Measurements from ENCODE around the gene FBXL13. TPM values are rescaled to one million over a fixed set of nuclear protein-coding genes. Genes with fewer than 3 reads are reported as not detected.

The FBXL13 gene
- polyA plus RNA-seq, 1 of the 3 experiments (the other 2 are of a cell fraction), result 1.1 TPM

DNA sequence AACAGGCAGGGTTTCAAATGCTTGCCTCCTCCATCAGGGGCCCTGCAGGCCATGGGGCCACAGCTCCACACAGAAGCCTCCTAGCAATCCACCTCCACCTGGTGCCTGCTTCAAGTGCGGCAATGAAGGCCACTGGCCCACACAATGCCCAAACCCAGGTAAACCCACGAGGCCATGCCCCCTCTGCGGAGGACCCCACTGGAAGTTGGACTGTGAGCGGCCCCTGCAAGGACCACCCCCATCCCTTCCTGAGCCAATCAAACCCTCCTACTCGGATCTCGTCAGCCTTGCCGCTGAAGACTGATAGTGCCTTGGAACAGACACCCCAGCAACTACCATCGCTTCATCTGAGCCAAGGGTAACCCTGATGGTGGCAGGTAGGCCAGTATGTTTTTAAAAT is 98.7 kb downstream of the FBXL13 start (continued):
- no peak for TF ChIP-seq USF2 (IDR thresholded peaks at IDR 0.05; ENCODE audit: borderline replicate concordance, low read depth, low read length)
- no peak for TF ChIP-seq GATA2 (CRISPR knock-in tag; IDR thresholded peaks at IDR 0.05)
- TF ChIP-seq RCOR1 (IDR thresholded peaks at IDR 0.05; ENCODE audit: low read length), result no peak

GRCh38 chr7:102974366-102975236 is 100.0 kb downstream of the FBXL13 start:
- no peaks in the 10 kb centered on the region for H3K9me3 ChIP-seq
- H3K4me2 ChIP-seq, result no peak overlapping the region
- ChIA-PET POLR2A (no interaction called here), CTCF (no interaction called here)
- H3K4me3 ChIP-seq (ENCODE audit: low read depth in 2 of 2, low read length in 1 of 2), result no peak overlapping the region
- H3K27me3 ChIP-seq (ENCODE audit: insufficient read depth), result no peaks in the 10 kb centered on the region
- no peaks in the 10 kb centered on the region for H4K20me1 ChIP-seq (ENCODE audit: insufficient read depth)
- TF ChIP-seq CTCF (IDR thresholded peaks at IDR 0.05), result peak; percentile 21; the same call in 1 of the 2 replicates
- peak; percentile 39 for TF ChIP-seq RAD21 (IDR thresholded peaks at IDR 0.05; ENCODE audit: low read length)
- TF ChIP-seq, protein P1, sequence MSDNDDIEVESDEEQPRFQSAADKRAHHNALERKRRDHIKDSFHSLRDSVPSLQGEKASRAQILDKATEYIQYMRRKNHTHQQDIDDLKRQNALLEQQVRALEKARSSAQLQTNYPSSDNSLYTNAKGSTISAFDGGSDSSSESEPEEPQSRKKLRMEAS (IDR thresholded peaks at IDR 0.05; ENCODE audit: low read depth), result no peak
- no peak for TF ChIP-seq REST (IDR thresholded peaks at IDR 0.05; ENCODE audit: low read depth, low read length)
- H3K9me2 ChIP-seq, result no peaks in the 10 kb centered on the region
- 94% methylated on average over 15 of the region's 15 CpGs for WGBS (ENCODE audit: low lambda C conversion rate)
- H3F3A ChIP-seq (replicated peaks; ENCODE audit: insufficient read depth), result peaks cover 3% of the 10 kb centered on the region
- no peak overlapping the region for H3K27ac ChIP-seq (ENCODE audit: low read depth in 2 of 2, low read length in 1 of 2)
- H3K9ac ChIP-seq, result no peak overlapping the region
- DNase-seq, result no peak
- no peaks in the 10 kb centered on the region for H3K4me1 ChIP-seq (ENCODE audit: control insufficient read depth in 1 of 2, insufficient read depth in 2 of 2, low read depth in 1 of 2, low read length in 1 of 2)
- H2AFZ ChIP-seq (ENCODE audit: low read depth), result no peak overlapping the region
- no peaks in the 10 kb centered on the region for H3K79me2 ChIP-seq (ENCODE audit: insufficient read depth)
- peaks cover 0 to 5% of the 10 kb centered on the region in 2 experiments for H3K36me3 ChIP-seq (replicated peaks in 1 of 2; ENCODE audit: control insufficient read depth in 1 of 2, insufficient read depth in 2 of 2, low read length in 1 of 2)
